Activated T-cell treated with anti-CD3 and anti-CD28 coated beads for 24 hours (primary cell): ENCODE measurements around the gene ACACB.

ENCODE experiments used
- DNase-seq: peaks from one replicate; pipeline ENCODE4 v3.0.0-alpha.2; 2020; ENCODE audit warnings: low read depth

The ACACB gene

GRCh38 chr12:109115758-109116610 is at the start of gene ACACB:
TSS of gene ACACB (plus strand) at chr12:109116587. CDS start at chr12:109139406, 22,819 bp downstream.
- DNase-seq: no peak

- no peak for DNase-seq
These were observed 46.8 kb upstream of the ACACB start for GRCh38 chr12:109069307-109070271.

- DNase-seq: no peak
These were observed 41.5 kb upstream of the ACACB start for GRCh38 chr12:109074866-109075265.

GRCh38 chr12:109082751-109083150 is 33.6 kb upstream of the ACACB start:
- no peak for DNase-seq

GRCh38 chr12:109084425-109084824 is 32.0 kb upstream of the ACACB start:
- no peak for DNase-seq

- no peak for DNase-seq
These were observed 30.8 kb upstream of the ACACB start for GRCh38 chr12:109085590-109085989.

- no peak for DNase-seq
These were observed 29.1 kb upstream of the ACACB start for GRCh38 chr12:109087250-109087649.

- DNase-seq: no peak
These were observed 27.6 kb upstream of the ACACB start for GRCh38 chr12:109088818-109089217.

GRCh38 chr12:109089683-109090082 is 26.7 kb upstream of the ACACB start:
- DNase-seq: no peak

GRCh38 chr12:109092497-109093021 is 23.8 kb upstream of the ACACB start:
- no peak for DNase-seq

- DNase-seq: peak; percentile 93
These were observed 23.1 kb upstream of the ACACB start, which contains the start of gene ALKBH2 for GRCh38 chr12:109093022-109093918. TSS of gene ALKBH2 (minus strand) at chr12:109093472. CDS start at chr12:109092786, 686 bp downstream.

- no peak for DNase-seq
These were observed 19.3 kb upstream of the ACACB start for GRCh38 chr12:109097140-109097434.

GRCh38 chr12:109097435-109098182 is 18.8 kb upstream of the ACACB start, which contains the start of gene UNG:
TSS of gene UNG (plus strand) at chr12:109097597. CDS start at chr12:109097680, 83 bp downstream.
- DNase-seq: peak; percentile 97

GRCh38 chr12:109098183-109098604 is 18.2 kb upstream of the ACACB start:
- no peak for DNase-seq

GRCh38 chr12:109098651-109099050 is 17.7 kb upstream of the ACACB start:
- no peak for DNase-seq

GRCh38 chr12:109099431-109100020 is 16.9 kb upstream of the ACACB start:
- no peak for DNase-seq

GRCh38 chr12:109100741-109101140 is 15.6 kb upstream of the ACACB start:
- no peak for DNase-seq

GRCh38 chr12:109102491-109102890 is 13.9 kb upstream of the ACACB start:
- no peak for DNase-seq

GRCh38 chr12:109105176-109105575 is 11.2 kb upstream of the ACACB start:
- DNase-seq: no peak

- DNase-seq: no peak
These were observed 6.5 kb upstream of the ACACB start for GRCh38 chr12:109109746-109110350.
